HCT116 (cell line): ENCODE data around the gene ASCC2. TPM values are rescaled to one million over a fixed set of nuclear protein-coding genes. Genes with fewer than 3 reads are reported as not detected.

Experiments
- ATAC-seq: fragments of 200-7000 bp; cut with Tn5 transposase; 2 replicates; pipeline ENCODE4 v1.9.1; 2020; ENCODE audit warnings: mild to moderate bottlenecking, moderate library complexity
- BruUV-seq: library from RNA; stranded (reverse); fragments of 400-500 nt; replicated peaks from 2 replicates; lab custom pipeline; 2021; lab: Mats Ljungman, UMichigan
- CTCF ChIA-PET: fragments of 300-600 bp; sonication (Branson Sonifier 250); formaldehyde crosslinking; loops from one replicate; lab custom pipeline; 2021; ENCODE audit warnings: antibody characterized with exemption; lab: Charles Lee
- POLR2A ChIA-PET: fragments of 300-600, 350-600 bp; sonication (Branson Sonifier 250); formaldehyde crosslinking; loops from one replicate; lab custom pipeline; 2021; ENCODE audit warnings: antibody characterized with exemption; lab: Charles Lee
- RAD21 ChIA-PET, 2 experiments: fragments of 300-600 bp; sonication (Branson Sonifier 250); formaldehyde crosslinking; loops; one replicate each; lab custom pipeline; 2023; ENCODE audit warnings: low total read pairs in 2 of 2; ENCODE audit not compliant: uncharacterized antibody in 2 of 2, unreplicated experiment in 2 of 2, low non-redundant PET in 1 of 2; lab: Charles Lee
- DNase-seq: peaks from one replicate; pipeline ENCODE4 v3.0.0-alpha.2; 2010; ENCODE audit warnings: low read depth, low spot score
- H2AFZ ChIP-seq: fragments of 200-600 bp; shearing (Covaris generic), sonication (generic); 2 replicates; pipeline ENCODE4 v1.6.1; 2017; ENCODE audit warnings: low read depth, mixed run types, mixed read lengths, antibody characterized with exemption, low read length; ENCODE audit not compliant: poor library complexity, severe bottlenecking
- H3K27ac ChIP-seq: 2 replicates; pipeline ENCODE4 v1.5.1; 2012; ENCODE audit warnings: low read depth, low read length
- H3K27me3 ChIP-seq: fragments of 200-600 bp; sonication (generic); 2 replicates; pipeline ENCODE4 v1.6.1; 2016; ENCODE audit warnings: mixed run types, low read length, mixed read lengths; ENCODE audit not compliant: insufficient read depth
- H3K36me3 ChIP-seq, 2 experiments: fragments of 200-500 bp in 1 of 2; fragments of 200-600 bp in 1 of 2; sonication (Bioruptor generic) in 1 of 2; sonication (generic) in 1 of 2; 2 replicates each; pipeline versions ENCODE4 v1.5.1 to v1.6.1; 2014 to 2016; ENCODE audit warnings: low read length in 2 of 2, inconsistent platforms in 1 of 2, mixed read lengths in 1 of 2, mixed run types in 1 of 2; ENCODE audit not compliant: insufficient read depth in 2 of 2, control insufficient read depth in 1 of 2
- H3K4me1 ChIP-seq, 2 experiments: fragments of 200-600 bp in 1 of 2; sonication (generic) in 1 of 2; 2 replicates each; pipeline versions ENCODE4 v1.5.1 to v1.6.1; 2012 to 2017; ENCODE audit warnings: low read length in 2 of 2, inconsistent platforms in 1 of 2, mild to moderate bottlenecking in 1 of 2, mixed read lengths in 1 of 2, mixed run types in 1 of 2, moderate library complexity in 1 of 2; ENCODE audit not compliant: insufficient read depth in 2 of 2, control insufficient read depth in 1 of 2
- H3K4me2 ChIP-seq: fragments of 200-600 bp; sonication (generic); 2 replicates; pipeline ENCODE4 v1.6.1; 2017; ENCODE audit warnings: mixed run types, low read length, mixed read lengths
- H3K4me3 ChIP-seq, 2 experiments: fragments of 200-600 bp in 1 of 2; sonication (generic) in 1 of 2; replicated peaks in 1 of 2; 2 replicates each; pipeline ENCODE4 v1.5.1; 2011 to 2016; ENCODE audit warnings: low read length in 2 of 2, control low read depth in 1 of 2, low read depth in 1 of 2, mild to moderate bottlenecking in 1 of 2, mixed read lengths in 1 of 2, mixed run types in 1 of 2
- H3K79me2 ChIP-seq: fragments of 200-600 bp; sonication (generic); 2 replicates; pipeline ENCODE4 v1.6.1; 2017; ENCODE audit warnings: mild to moderate bottlenecking, mixed run types, low read length, moderate library complexity, mixed read lengths; ENCODE audit not compliant: insufficient read depth
- H3K9ac ChIP-seq: fragments of 200-600 bp; sonication (generic); 2 replicates; pipeline ENCODE4 v1.6.1; 2016; ENCODE audit warnings: low read length, mixed read lengths
- H3K9me2 ChIP-seq: fragments of 200-600 bp; sonication (generic), shearing (Covaris generic); 2 replicates; pipeline ENCODE4 v1.6.1; 2017; ENCODE audit warnings: mixed run types, mild to moderate bottlenecking, moderate library complexity; ENCODE audit not compliant: insufficient read depth
- H3K9me3 ChIP-seq, 2 experiments: fragments of 200-500 bp in 1 of 2; fragments of 200-600 bp in 1 of 2; sonication (Bioruptor generic) in 1 of 2; sonication (generic) in 1 of 2; 2 replicates each; pipeline ENCODE4 v1.6.1; 2014 to 2017; ENCODE audit warnings: low read length in 2 of 2, mixed read lengths in 2 of 2, inconsistent platforms in 1 of 2, low read depth in 1 of 2, mild to moderate bottlenecking in 1 of 2, mixed run types in 1 of 2, moderate library complexity in 1 of 2; ENCODE audit not compliant: control insufficient read depth in 1 of 2, insufficient read depth in 1 of 2
- H4K20me1 ChIP-seq: fragments of 200-600 bp; sonication (generic), shearing (Covaris generic); 2 replicates; pipeline ENCODE4 v1.6.1; 2017; ENCODE audit warnings: mixed run types, mild to moderate bottlenecking, moderate library complexity; ENCODE audit not compliant: insufficient read depth
- ATF3 ChIP-seq: IDR thresholded peaks from 2 replicates; pipeline ENCODE4 v1.6.1; 2012
- CBX3 ChIP-seq: IDR thresholded peaks from 2 replicates; pipeline ENCODE4 v1.6.1; 2012; ENCODE audit warnings: low read depth
- CEBPB ChIP-seq: IDR thresholded peaks from 2 replicates; pipeline ENCODE4 v1.6.1; 2012; ENCODE audit warnings: low read depth
- EGR1 ChIP-seq: IDR thresholded peaks from 2 replicates; pipeline ENCODE4 v1.6.1; 2012; ENCODE audit warnings: low read depth
- ELF1 ChIP-seq: IDR thresholded peaks from 2 replicates; pipeline ENCODE4 v1.6.1; 2012; ENCODE audit warnings: low read depth, borderline replicate concordance
- FOSL1 ChIP-seq: IDR thresholded peaks from 2 replicates; pipeline ENCODE4 v1.6.1; 2012; ENCODE audit warnings: low read depth
- JUND ChIP-seq: IDR thresholded peaks from 2 replicates; pipeline ENCODE4 v1.6.1; 2012
- MAX ChIP-seq: IDR thresholded peaks from 2 replicates; pipeline ENCODE4 v1.6.1; 2012
- POLR2A ChIP-seq: IDR thresholded peaks from 2 replicates; pipeline ENCODE4 v1.7.0; 2011; ENCODE audit warnings: borderline replicate concordance; ENCODE audit not compliant: insufficient read depth, insufficient read length; ENCODE audit errors: extremely low read depth
- POLR2AphosphoS5 ChIP-seq: IDR thresholded peaks from 2 replicates; pipeline ENCODE4 v1.6.1; 2011; ENCODE audit warnings: mild to moderate bottlenecking, low read depth, low read length, moderate library complexity
- SIN3A ChIP-seq: IDR thresholded peaks from 2 replicates; pipeline ENCODE4 v1.6.1; 2012; ENCODE audit warnings: low read depth
- YY1 ChIP-seq: IDR thresholded peaks from 2 replicates; pipeline ENCODE4 v1.6.1; 2011; ENCODE audit warnings: low read length, low read depth, moderate library complexity, mild to moderate bottlenecking; ENCODE audit not compliant: insufficient replicate concordance; ENCODE audit errors: extremely low read depth
- ZBTB33 ChIP-seq: IDR thresholded peaks from 2 replicates; pipeline ENCODE4 v1.6.1; 2011; ENCODE audit warnings: mild to moderate bottlenecking, low read length, moderate library complexity; ENCODE audit not compliant: insufficient replicate concordance; ENCODE audit errors: extremely low read depth
- ZFX ChIP-seq: fragments of 450-650 bp; IDR thresholded peaks from 2 replicates; pipeline ENCODE4 v1.6.1; 2017
- intact Hi-C: fragments of 100-400 bp; cut with micrococcal nuclease; formaldehyde crosslinking; loops from 2 replicates; pipeline ENCODE4 v1.10.0; 2022
- total RNA-seq: library from RNA; stranded (reverse); gene quantifications from one replicate; pipeline ENCODE4 v1.2.1, GENCODE V29; 2021; ENCODE audit not compliant: unreplicated experiment

ASCC2 gene
- total RNA-seq, 1 experiment from 2014 or later: 68.6 TPM

GRCh38 chr22:29883775-29884097 lies 45.7 kb upstream of the ASCC2 start:
- H3K79me2 ChIP-seq: peaks cover 51% of the 10 kb centered on the region
- H3K9ac ChIP-seq: peak overlapping the region; percentile 75

GRCh38 chr22:29883045-29883774 lies 45.1 kb upstream of the ASCC2 start, which contains the start of gene MTMR3:
TSS of gene MTMR3 (plus strand) at chr22:29883174. CDS start at chr22:29971060, 87,886 bp downstream.
- POLR2A ChIA-PET: interaction anchor here (0.6 to 1.1 kb wide), 2 partner anchors 14 to 208 kb away, joined by 3 read pairs; no protein-coding TSS in a partner anchor
- TF ChIP-seq POLR2AphosphoS5: peak; percentile 75
- no peak for TF ChIP-seq ELF1
- TF ChIP-seq JUND: no peak
- TF ChIP-seq YY1: peak; percentile 82
- TF ChIP-seq FOSL1: no peak
- TF ChIP-seq POLR2A: peak; percentile 39
- peak; percentile 49; the same call in 1 of the 2 replicates for TF ChIP-seq ZFX
- TF ChIP-seq CBX3: no peak
- TF ChIP-seq ZBTB33: no peak
- 0 out of 2 replicates have a peak, but pooled peaks have one; percentile 15 for TF ChIP-seq EGR1
- no peak for TF ChIP-seq CEBPB

More at GRCh38 chr22:29883775-29884097, 45.7 kb upstream of the ASCC2 start:
- Histone ChIP-seq H3K9me3 (no peaks in the 10 kb centered on the region), H3K36me3 (no peaks in the 10 kb centered on the region), H3K4me3 (peak overlapping the region; percentile 59 to 77)
- POLR2A ChIA-PET: interaction anchor here (0.6 to 1.1 kb wide), 2 partner anchors 15 to 208 kb away, joined by 3 read pairs; no protein-coding TSS in a partner anchor
- intact Hi-C loops: no loop called here
- BruUV-seq: no TSS peak
- RAD21 ChIA-PET: no interaction called here
- TF ChIP-seq SIN3A (no peak), YY1 (no peak), FOSL1 (no peak), MAX (no peak), ATF3 (no peak), ZFX (no peak; the same call in 1 of the 2 replicates), CEBPB (no peak)
- TF ChIP-seq, all 23 proteins: peak for 0
- Histone ChIP-seq H3K27ac (peak overlapping the region; percentile 91), H3K4me1 (peaks cover 4 to 12% of the 10 kb centered on the region in 2 experiments; a peak in 2 of 4 replicates), H3K4me2 (peak overlapping the region; percentile 66), H2AFZ (no peak overlapping the region), H4K20me1 (no peaks in the 10 kb centered on the region), H3K9me2 (no peaks in the 10 kb centered on the region), H3K27me3 (no peaks in the 10 kb centered on the region)
- DNase-seq (no peak), ATAC-seq (no peak)
- CTCF ChIA-PET: no interaction called here

More at GRCh38 chr22:29883045-29883774, 45.1 kb upstream of the ASCC2 start, which contains the start of gene MTMR3:
- no peaks in the 10 kb centered on the region for H4K20me1 ChIP-seq
- peak within 1 kb of the TSS; percentile 89 for H2AFZ ChIP-seq
- peak within 1 kb of the TSS; percentile 66 for H3K4me2 ChIP-seq
- DNase-seq: peak; percentile 72
- no peaks in the 10 kb centered on the region for H3K27me3 ChIP-seq
- peak within 1 kb of the TSS; percentile 91 for H3K27ac ChIP-seq
- no TSS peak for BruUV-seq
- intact Hi-C loops: no loop called here
- H3K4me3 ChIP-seq: peak within 1 kb of the TSS; percentile 59 to 77
- RAD21 ChIA-PET: no interaction called here
- CTCF ChIA-PET: interaction anchor here (0.5 to 1.4 kb wide), 2 partner anchors 12 to 258 kb away, joined by 3 to 5 read pairs; no protein-coding TSS in a partner anchor
- peak; percentile 90 for ATAC-seq
- H3K36me3 ChIP-seq: no peaks in the 10 kb centered on the region
- peaks cover 46% of the 10 kb centered on the region for H3K79me2 ChIP-seq
- no peaks in the 10 kb centered on the region for H3K9me3 ChIP-seq
- H3K4me1 ChIP-seq: peaks cover 4 to 12% of the 10 kb centered on the region in 2 experiments; a peak in 2 of 4 replicates
- H3K9ac ChIP-seq: peak within 1 kb of the TSS; percentile 75
- H3K9me2 ChIP-seq: no peaks in the 10 kb centered on the region
